Peyer's patch (tissue), 4 donors: ENCODE data around the gene INPP5F. TPM values are rescaled to one million over a fixed set of nuclear protein-coding genes. Genes with fewer than 3 reads are reported as not detected.

Source experiments
- DNase-seq, 3 donors: peaks; one replicate each; pipeline ENCODE4 v3.0.0-alpha.2; 2017 to 2019
- H3K27ac ChIP-seq, 4 donors: fragments of 200-600 bp; sonication (generic); one replicate each; pipeline ENCODE4 v1.5.1; 2016 to 2019
- H3K27me3 ChIP-seq, 2 donors: fragments of 200-600 bp; sonication (generic); one replicate each; pipeline ENCODE4 v1.5.1; 2019
- H3K36me3 ChIP-seq, 3 donors: fragments of 200-600 bp; sonication (generic); one replicate each; pipeline ENCODE4 v1.5.1; 2016 to 2019
- H3K4me1 ChIP-seq, 4 donors: fragments of 200-600 bp; sonication (generic); one replicate each; pipeline ENCODE4 v1.5.1; 2016 to 2019
- H3K4me3 ChIP-seq, 4 donors: fragments of 200-600 bp; sonication (generic); 1 replicate in 3 of 4; 2 replicates in 1 of 4; pipeline ENCODE4 v1.5.1; 2016 to 2019; ENCODE audit warnings: mild to moderate bottlenecking in 1 of 4
- H3K9me3 ChIP-seq, 4 donors: fragments of 200-600 bp; sonication (generic); one replicate each; pipeline ENCODE4 v1.5.1; 2016 to 2019; ENCODE audit warnings: mild to moderate bottlenecking in 1 of 4
- CTCF ChIP-seq, 6 experiments: fragments of 450-650 bp in 4 of 6; fragments of 200-600 bp in 2 of 6; sonication (generic) in 1 of 6; IDR thresholded peaks; one replicate each; pipeline ENCODE4 v1.5.1; 2017 to 2019; ENCODE audit warnings: antibody characterized with exemption in 6 of 6, mild to moderate bottlenecking in 3 of 6, moderate library complexity in 1 of 6
- POLR2A ChIP-seq, 2 donors: fragments of 450-650 bp; IDR thresholded peaks; one replicate each; pipeline ENCODE4 v1.5.1; 2017; ENCODE audit warnings: antibody characterized with exemption in 2 of 2, mild to moderate bottlenecking in 2 of 2, moderate library complexity in 2 of 2
- total RNA-seq, 4 donors: library from RNA; depleted of rRNA; stranded (reverse); fragments of >200 nt; gene quantifications; one replicate each; pipeline ENCODE4 v1.1.0, GENCODE V29; 2016

Gene INPP5F
- total RNA-seq, 4 donors from 2014 or later, result 6.5 to 37.1 (median 10.2) TPM

- peak overlapping the region; percentile 88 to 97 (median 92) for H3K27ac ChIP-seq
- peaks cover 0 to 12% (median 2%) of the 10 kb centered on the region in 4 donors for H3K4me1 ChIP-seq
- no peaks in the 10 kb centered on the region for H3K36me3 ChIP-seq
- no peaks in the 10 kb centered on the region for H3K27me3 ChIP-seq
- peak in 1 of 3 donors; percentile 42 for DNase-seq
- TF ChIP-seq POLR2A (IDR thresholded peaks at IDR 0.05) (no peak), CTCF (IDR thresholded peaks at IDR 0.05) (no peak)
- H3K9me3 ChIP-seq, result no peaks in the 10 kb centered on the region
- H3K4me3 ChIP-seq, result peak overlapping the region; percentile 72 to 96 (median 85)
These were observed 995 bp upstream of the INPP5F start for GRCh38 chr10:119724593-119725516.

GRCh38 chr10:119725517-119725827, 378 bp upstream of the INPP5F start:
- Histone ChIP-seq H3K36me3 (no peaks in the 10 kb centered on the region), H3K4me1 (peaks cover 0 to 12% (median 2%) of the 10 kb centered on the region in 4 donors), H3K27me3 (no peaks in the 10 kb centered on the region), H3K9me3 (no peaks in the 10 kb centered on the region), H3K27ac (peak overlapping the region; percentile 88 to 97 (median 92)), H3K4me3 (peak overlapping the region; percentile 72 to 96 (median 85))
- no peak for DNase-seq
- TF ChIP-seq POLR2A (IDR thresholded peaks at IDR 0.05), result peak; percentile 18 to 68
- peak in 1 of 6 experiments; percentile 2 for TF ChIP-seq CTCF (IDR thresholded peaks at IDR 0.05)

- DNase-seq, result no peak
These were observed 919 bp downstream of the INPP5F start for GRCh38 chr10:119726676-119727261.

GRCh38 chr10:119728172-119728800, 2.4 kb downstream of the INPP5F start:
- Histone ChIP-seq H3K4me1 (peaks cover 0 to 12% (median 2%) of the 10 kb centered on the region in 4 donors), H3K9me3 (no peaks in the 10 kb centered on the region), H3K27ac (no peak overlapping the region), H3K36me3 (no peaks in the 10 kb centered on the region), H3K27me3 (no peaks in the 10 kb centered on the region), H3K4me3 (no peak overlapping the region)
- DNase-seq, result no peak
- TF ChIP-seq CTCF (IDR thresholded peaks at IDR 0.05), result no peak

More at GRCh38 chr10:119726676-119727261, 919 bp downstream of the INPP5F start:
- Histone ChIP-seq H3K4me3 (peak overlapping the region; percentile 72 to 96 (median 85)), H3K27me3 (no peaks in the 10 kb centered on the region), H3K4me1 (peaks cover 0 to 12% (median 2%) of the 10 kb centered on the region in 4 donors), H3K36me3 (no peaks in the 10 kb centered on the region), H3K9me3 (no peaks in the 10 kb centered on the region), H3K27ac (peak overlapping the region; percentile 88 to 97 (median 92))
- TF ChIP-seq POLR2A (IDR thresholded peaks at IDR 0.05) (no peak), CTCF (IDR thresholded peaks at IDR 0.05) (no peak)

GRCh38 chr10:119734396-119735332, 8.8 kb downstream of the INPP5F start:
- Histone ChIP-seq H3K9me3 (no peaks in the 10 kb centered on the region), H3K4me3 (no peak overlapping the region), H3K27me3 (no peaks in the 10 kb centered on the region), H3K4me1 (peaks cover 0 to 12% (median 0%) of the 10 kb centered on the region in 4 donors), H3K27ac (no peak overlapping the region), H3K36me3 (no peaks in the 10 kb centered on the region)
- TF ChIP-seq CTCF (IDR thresholded peaks at IDR 0.05), result no peak
- TF ChIP-seq POLR2A (IDR thresholded peaks at IDR 0.05), result no peak
- DNase-seq, result no peak
